Liver (tissue), 3 donors: ENCODE data around the gene ATF7IP.

ENCODE experiments used
- ATF3 ChIP-seq: IDR thresholded peaks from 2 replicates; pipeline ENCODE4 v1.6.1; 2016; ENCODE audit warnings: antibody characterized with exemption
- CTCF ChIP-seq: fragments of 150-350 bp; IDR thresholded peaks from 2 replicates; pipeline ENCODE4 v1.5.1; 2017; ENCODE audit warnings: improper control_type of control experiment, low read depth, low read length; ENCODE audit not compliant: missing input control
- EGR1 ChIP-seq, 2 donors: IDR thresholded peaks; 2 replicates each; pipeline ENCODE4 v1.6.1; 2016 to 2018; ENCODE audit warnings: antibody characterized with exemption in 2 of 2, low read depth in 2 of 2
- NR2F2 ChIP-seq: IDR thresholded peaks from 2 replicates; pipeline ENCODE4 v1.6.1; 2016; ENCODE audit warnings: antibody characterized with exemption
- RAD21 ChIP-seq, 2 donors: IDR thresholded peaks; 2 replicates each; pipeline ENCODE4 v1.6.1; 2016; ENCODE audit warnings: antibody characterized with exemption in 2 of 2, mild to moderate bottlenecking in 2 of 2
- REST ChIP-seq: IDR thresholded peaks from 2 replicates; pipeline ENCODE4 v1.6.1; 2016; ENCODE audit warnings: antibody characterized with exemption, mild to moderate bottlenecking
- donor health status: healthy.
- donor health status: healthy.

- TF ChIP-seq NR2F2, result peak; percentile 11
- TF ChIP-seq RAD21 (IDR thresholded peaks at IDR 0.05), result peak; percentile 29 to 57
- no peak for TF ChIP-seq CTCF
- no peak for TF ChIP-seq EGR1 (IDR thresholded peaks at IDR 0.05; ENCODE audit: low read depth in 2 of 2)
- peak; percentile 53 for TF ChIP-seq ATF3
- peak; percentile 44 for TF ChIP-seq REST
Observed at GRCh38 chr12:14384783-14385638, 19.5 kb downstream of the ATF7IP start.
